Muscle of leg (tissue), 11 donors: ENCODE measurements around the gene RFNG. TPM values are rescaled to one million over a fixed set of nuclear protein-coding genes. Genes with fewer than 3 reads are reported as not detected.
A peak's percentile ranks its signal among the peaks of the same experiment; 100 is the strongest.

ENCODE experiments used
- DNase-seq: peaks from one replicate; pipeline ENCODE4 v3.0.0; 2013
- H3K27ac ChIP-seq: one replicate; pipeline ENCODE4 v1.5.1; 2013; ENCODE audit warnings: mild to moderate bottlenecking, low read length, control low read depth
- H3K27me3 ChIP-seq: one replicate; pipeline ENCODE4 v1.6.1; 2013; ENCODE audit warnings: low read length; ENCODE audit not compliant: control insufficient read depth, insufficient read depth
- H3K36me3 ChIP-seq: one replicate; pipeline ENCODE4 v1.6.1; 2013; ENCODE audit warnings: low read length; ENCODE audit not compliant: control insufficient read depth, insufficient read depth
- H3K4me1 ChIP-seq: one replicate; pipeline ENCODE4 v1.6.1; 2013; ENCODE audit warnings: low read length; ENCODE audit not compliant: control insufficient read depth, insufficient read depth
- H3K4me3 ChIP-seq: one replicate; pipeline ENCODE4 v1.5.1; 2013; ENCODE audit warnings: low read length, control low read depth
- H3K9me3 ChIP-seq: replicated peaks from 2 replicates; pipeline ENCODE4 v1.6.1; 2013; ENCODE audit warnings: low read depth, low read length; ENCODE audit not compliant: control insufficient read depth
- WGBS: methylation state at CpG from one replicate; pipeline ENCODE4 v1.1.5; 2013; ENCODE audit warnings: missing lambda C conversion rate; ENCODE audit not compliant: insufficient coverage; 5-methylcytosine and 5-hydroxymethylcytosine counted together
- polyA plus RNA-seq, 8 donors: library from polyadenylated mRNA; unstranded; fragments of 120-200 nt; gene quantifications; one replicate each; pipeline versions ENCODE4 v1.2.1 to v1.2.3, GENCODE V29; 2013; ENCODE audit warnings: inconsistent platforms in 1 of 8, low replicate concordance in 1 of 8; ENCODE audit not compliant: insufficient read length in 8 of 8, insufficient read depth in 1 of 8
- total RNA-seq: library from RNA; stranded (reverse); fragments of 120-200 nt; gene quantifications from one replicate; pipeline ENCODE4 v1.2.4, GENCODE V29; 2013

The RFNG gene
- total and polyA plus RNA-seq, 9 donors = 21.6 to 47.1 (median 31.5) TPM

- no peak for DNase-seq
- Histone ChIP-seq H3K9me3 (no peaks in the 10 kb centered on the region), H3K36me3 (peaks cover 47% of the 10 kb centered on the region), H3K4me1 (peaks cover 21% of the 10 kb centered on the region), H3K4me3 (peak overlapping the region; percentile 84), H3K27me3 (no peaks in the 10 kb centered on the region), H3K27ac (no peak overlapping the region)
- WGBS = 42% methylated on average over 36 of the region's 36 CpGs
Measured at GRCh38 chr17:82064433-82065192, 13.0 kb upstream of the RFNG start.

- Histone ChIP-seq H3K36me3 (peaks cover 54% of the 10 kb centered on the region), H3K4me3 (peak overlapping the region; percentile 84), H3K27me3 (no peaks in the 10 kb centered on the region), H3K4me1 (peaks cover 21% of the 10 kb centered on the region), H3K27ac (no peak overlapping the region), H3K9me3 (no peaks in the 10 kb centered on the region)
- no peak for DNase-seq
- 81% methylated on average over 18 of the region's 20 CpGs for WGBS
Measured at GRCh38 chr17:82063424-82064415, 12.1 kb upstream of the RFNG start.

- no peak for DNase-seq
- Histone ChIP-seq H3K4me3 (no peak overlapping the region), H3K27ac (no peak overlapping the region), H3K36me3 (peaks cover 61% of the 10 kb centered on the region), H3K4me1 (peaks cover 21% of the 10 kb centered on the region), H3K27me3 (no peaks in the 10 kb centered on the region), H3K9me3 (no peaks in the 10 kb centered on the region)
- WGBS = 80% methylated on average over 9 of the region's 9 CpGs
Measured at GRCh38 chr17:82062984-82063368, 11.4 kb upstream of the RFNG start.

- no peak for DNase-seq
- 82% methylated on average over 19 of the region's 24 CpGs for WGBS
- H3K36me3 ChIP-seq = peaks cover 68% of the 10 kb centered on the region
Measured at GRCh38 chr17:82062076-82062983, 10.7 kb upstream of the RFNG start.

GRCh38 chr17:82061047-82061925 lies 9.7 kb upstream of the RFNG start:
- Histone ChIP-seq H3K9me3 (no peaks in the 10 kb centered on the region), H3K27ac (no peak overlapping the region)
- WGBS = 87% methylated on average over 32 of the region's 34 CpGs

More at GRCh38 chr17:82062076-82062983, 10.7 kb upstream of the RFNG start:
- peaks cover 21% of the 10 kb centered on the region for H3K4me1 ChIP-seq
- H3K9me3 ChIP-seq = no peaks in the 10 kb centered on the region
- no peak overlapping the region for H3K4me3 ChIP-seq
- no peaks in the 10 kb centered on the region for H3K27me3 ChIP-seq
- no peak overlapping the region for H3K27ac ChIP-seq

GRCh38 chr17:82060614-82061013 lies 9.0 kb upstream of the RFNG start:
- peaks cover 85% of the 10 kb centered on the region for H3K36me3 ChIP-seq
- WGBS = 79% methylated on average over 14 of the region's 14 CpGs
- no peak overlapping the region for H3K27ac ChIP-seq
- peaks cover 14% of the 10 kb centered on the region for H3K4me1 ChIP-seq
- no peak overlapping the region for H3K4me3 ChIP-seq
- no peaks in the 10 kb centered on the region for H3K27me3 ChIP-seq
- DNase-seq = no peak
- H3K9me3 ChIP-seq = no peaks in the 10 kb centered on the region

More at GRCh38 chr17:82061047-82061925, 9.7 kb upstream of the RFNG start:
- Histone ChIP-seq H3K36me3 (peaks cover 78% of the 10 kb centered on the region), H3K27me3 (no peaks in the 10 kb centered on the region), H3K4me1 (peaks cover 19% of the 10 kb centered on the region), H3K4me3 (no peak overlapping the region)
- DNase-seq = no peak

- H3K36me3 ChIP-seq = peaks cover 90% of the 10 kb centered on the region
- H3K4me3 ChIP-seq = no peak overlapping the region
- DNase-seq = no peak
- H3K27ac ChIP-seq = no peak overlapping the region
- peaks cover 11% of the 10 kb centered on the region for H3K4me1 ChIP-seq
- H3K9me3 ChIP-seq = no peaks in the 10 kb centered on the region
- 87% methylated on average over 13 of the region's 16 CpGs for WGBS
- H3K27me3 ChIP-seq = no peaks in the 10 kb centered on the region
Measured at GRCh38 chr17:82060001-82060380, 8.4 kb upstream of the RFNG start.

- H3K4me1 ChIP-seq = peaks cover 6% of the 10 kb centered on the region
- H3K36me3 ChIP-seq = peaks cover 95% of the 10 kb centered on the region
- H3K9me3 ChIP-seq = no peaks in the 10 kb centered on the region
- WGBS = 63% methylated on average over 17 of the region's 19 CpGs
- DNase-seq = no peak
- H3K27me3 ChIP-seq = no peaks in the 10 kb centered on the region
- no peak overlapping the region for H3K27ac ChIP-seq
- no peak overlapping the region for H3K4me3 ChIP-seq
Measured at GRCh38 chr17:82059272-82060000, 7.8 kb upstream of the RFNG start.
